Measurements from ENCODE around the gene ABCD2. TPM values are rescaled to one million over a fixed set of nuclear protein-coding genes. Genes with fewer than 3 reads are reported as not detected.

Gene ABCD2
- total RNA-seq, 4 donors from 2014 or later, result 0.29 to 3.5 (median 2.0) TPM

DNA sequence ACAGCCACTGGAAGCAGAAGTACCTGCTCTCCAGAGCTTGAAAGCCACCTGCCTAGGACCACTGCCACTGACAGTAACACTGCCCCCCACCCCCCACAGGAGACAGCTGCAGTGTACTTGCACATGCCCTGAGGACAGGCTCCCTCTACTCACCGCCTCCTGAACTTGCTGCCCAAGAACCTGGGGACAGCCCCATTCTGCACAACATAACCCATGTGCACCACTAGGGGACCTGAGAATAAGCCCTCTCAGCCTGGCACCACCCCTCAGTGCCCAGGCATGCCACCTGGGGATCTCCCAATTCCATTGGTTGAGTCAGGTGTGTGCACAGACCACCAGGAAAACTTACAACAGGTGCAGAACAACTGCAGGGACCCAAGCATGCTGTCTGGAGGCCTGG, 109.6 kb downstream of the ABCD2 start:
- no peaks in the 10 kb centered on the region for H3K4me1 ChIP-seq
- TF ChIP-seq POLR2A (IDR thresholded peaks at IDR 0.05), result no peak
- TF ChIP-seq CTCF (IDR thresholded peaks at IDR 0.05), result no peak
- H3K27ac ChIP-seq, result no peak overlapping the region
- no peaks in the 10 kb centered on the region for H3K9me3 ChIP-seq
- no peaks in the 10 kb centered on the region for H3K27me3 ChIP-seq
- H3K4me3 ChIP-seq, result no peak overlapping the region
- intact Hi-C loops (cut with DNase I; ENCODE audit: low total_unique reads), result no loop called here
- DNase-seq, result no peak
- H3K36me3 ChIP-seq, result no peaks in the 10 kb centered on the region

GRCh38 chr12:39505554-39505953, 114.0 kb downstream of the ABCD2 start:
- no peaks in the 10 kb centered on the region for H3K9me3 ChIP-seq
- no peak overlapping the region for H3K4me3 ChIP-seq
- H3K36me3 ChIP-seq, result no peaks in the 10 kb centered on the region
- H3K4me1 ChIP-seq, result no peaks in the 10 kb centered on the region
- no peak for TF ChIP-seq POLR2A (IDR thresholded peaks at IDR 0.05)
- no peak for TF ChIP-seq CTCF (IDR thresholded peaks at IDR 0.05)
- no peak for DNase-seq
- H3K27ac ChIP-seq, result no peak overlapping the region
- H3K27me3 ChIP-seq, result no peaks in the 10 kb centered on the region
- intact Hi-C loops (cut with DNase I; ENCODE audit: low total_unique reads), result no loop called here

DNA sequence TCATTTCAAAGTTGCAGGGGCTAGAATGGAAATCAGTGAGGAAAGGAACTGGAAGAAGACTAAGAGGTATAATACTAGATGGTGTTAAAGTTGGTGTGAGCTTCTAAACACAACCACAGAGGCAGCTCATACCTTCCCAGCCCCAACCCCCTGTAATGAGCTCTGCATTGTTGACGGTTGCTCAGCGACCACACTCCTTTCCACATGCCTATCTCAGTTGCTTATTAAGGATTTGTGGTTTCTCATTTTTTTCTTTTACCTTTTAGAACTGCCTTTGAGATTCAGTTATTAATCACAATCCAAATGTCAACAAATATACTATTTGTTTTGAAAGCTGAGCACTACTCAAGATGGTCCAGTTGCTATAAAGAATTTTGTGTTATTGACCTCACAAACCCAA, 114.6 kb downstream of the ABCD2 start:
- Histone ChIP-seq H3K9me3 (no peaks in the 10 kb centered on the region), H3K27me3 (no peaks in the 10 kb centered on the region), H3K4me3 (no peak overlapping the region), H3K27ac (no peak overlapping the region), H3K4me1 (no peaks in the 10 kb centered on the region), H3K36me3 (no peaks in the 10 kb centered on the region)
- TF ChIP-seq CTCF (IDR thresholded peaks at IDR 0.05) (no peak), POLR2A (IDR thresholded peaks at IDR 0.05) (no peak)
- DNase-seq, result no peak
- intact Hi-C loops (cut with DNase I; ENCODE audit: low total_unique reads), result no loop called here

DNA sequence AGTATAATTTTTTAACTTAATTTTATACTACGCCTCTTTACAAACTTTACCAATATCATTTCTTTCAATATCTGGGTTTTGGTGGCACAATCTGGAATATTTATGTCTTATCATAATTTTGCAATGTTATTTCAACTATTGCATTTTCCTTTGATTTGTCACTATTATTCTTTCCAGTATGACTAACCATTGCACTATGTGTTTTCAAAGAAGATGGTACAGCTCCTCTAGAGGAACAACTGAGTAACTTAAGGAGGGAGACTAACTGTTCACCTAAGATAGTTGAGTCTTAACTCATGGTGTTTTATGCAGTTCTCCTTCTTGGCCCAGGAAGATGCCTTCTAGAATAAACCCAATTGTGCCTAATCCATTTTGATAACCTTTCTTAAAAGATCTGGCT, 116.2 kb downstream of the ABCD2 start:
- no peak for DNase-seq
- intact Hi-C loops (cut with DNase I; ENCODE audit: low total_unique reads), result no loop called here
- no peak overlapping the region for H3K27ac ChIP-seq
- H3K27me3 ChIP-seq, result no peaks in the 10 kb centered on the region
- H3K4me1 ChIP-seq, result no peaks in the 10 kb centered on the region
- H3K36me3 ChIP-seq, result no peaks in the 10 kb centered on the region
- H3K9me3 ChIP-seq, result no peaks in the 10 kb centered on the region
- H3K4me3 ChIP-seq, result no peak overlapping the region
- TF ChIP-seq POLR2A (IDR thresholded peaks at IDR 0.05) (no peak), CTCF (IDR thresholded peaks at IDR 0.05) (no peak)

GRCh38 chr12:39502726-39503125, 116.9 kb downstream of the ABCD2 start:
- intact Hi-C loops (cut with DNase I; ENCODE audit: low total_unique reads), result no loop called here
- Histone ChIP-seq H3K36me3 (no peaks in the 10 kb centered on the region), H3K9me3 (no peaks in the 10 kb centered on the region), H3K4me3 (no peak overlapping the region), H3K27ac (no peak overlapping the region), H3K27me3 (no peaks in the 10 kb centered on the region), H3K4me1 (no peaks in the 10 kb centered on the region)
- TF ChIP-seq POLR2A (IDR thresholded peaks at IDR 0.05), result no peak
- TF ChIP-seq CTCF (IDR thresholded peaks at IDR 0.05), result no peak
- no peak for DNase-seq

Small RNA genes within 50 kb of the gene (small RNA-seq; reads per million reads assigned to genes)
- gene AC121334.2, result not detected

Other genes with a start within 250 kb of the ABCD2 start
- 10 to 100 TPM in 3 of 4 donors, 1 to 10 TPM in 1; 2.4 to 32.0 (median 17.5) TPM for gene KIF21A, start 176.7 kb downstream of the ABCD2 start, total RNA-seq

Data from uterus (tissue), 4 donors.